HepG2 (cell line): Measurements from ENCODE around the gene SNHG17. TPM values are rescaled to one million over a fixed set of nuclear protein-coding genes. Genes with fewer than 3 reads are reported as not detected.

Experiments used
- AHR ChIP-seq: IDR thresholded peaks from 2 replicates; pipeline ENCODE4 v1.6.1; 2018; ENCODE audit warnings: missing genetic modification reagents, missing compliant biosample characterization
- ARNTL ChIP-seq: sonication (generic); formaldehyde crosslinking; IDR thresholded peaks from 2 replicates; pipeline ENCODE4 v1.4.0; 2020; ENCODE audit warnings: mild to moderate bottlenecking, missing genetic modification reagents
- BRCA1 ChIP-seq: sonication (generic); formaldehyde crosslinking; IDR thresholded peaks from 2 replicates; pipeline ENCODE4 v1.4.0; 2020; ENCODE audit warnings: missing genetic modification reagents
- CEBPG ChIP-seq: IDR thresholded peaks from 2 replicates; pipeline ENCODE4 v1.6.1; 2016
- FOXA3 ChIP-seq: IDR thresholded peaks from 2 replicates; pipeline ENCODE4 v1.6.1; 2016; ENCODE audit warnings: missing genetic modification reagents, missing compliant biosample characterization
- GATAD1 ChIP-seq: IDR thresholded peaks from 2 replicates; pipeline ENCODE4 v1.6.1; 2016; ENCODE audit warnings: missing genetic modification reagents, missing compliant biosample characterization
- MEIS2 ChIP-seq: sonication (generic); formaldehyde crosslinking; IDR thresholded peaks from 2 replicates; pipeline ENCODE4 v1.9.0; 2021; ENCODE audit warnings: mild to moderate bottlenecking, missing genetic modification reagents
- MIER2 ChIP-seq: IDR thresholded peaks from 2 replicates; pipeline ENCODE4 v1.6.1; 2016; ENCODE audit warnings: missing biosample characterization, missing genetic modification reagents
- MXI1 ChIP-seq: IDR thresholded peaks from 3 replicates; pipeline ENCODE4 v1.6.1; 2012; ENCODE audit warnings: low read depth, low read length, inconsistent platforms, borderline replicate concordance
- NR2F1 ChIP-seq, 2 experiments: fragments of 450-650 bp in 1 of 2; formaldehyde crosslinking in 1 of 2; IDR thresholded peaks; 2 replicates each; pipeline versions ENCODE4 v1.5.0 to v1.6.1; 2016 to 2020; ENCODE audit warnings: mild to moderate bottlenecking in 1 of 2, missing compliant biosample characterization in 1 of 2, missing genetic modification reagents in 1 of 2, moderate library complexity in 1 of 2
- NR2F6 ChIP-seq, 2 experiments: IDR thresholded peaks; 2 replicates each; pipeline ENCODE4 v1.6.1; 2016; ENCODE audit warnings: antibody characterized with exemption in 1 of 2, mild to moderate bottlenecking in 1 of 2
- SOX5 ChIP-seq: IDR thresholded peaks from 2 replicates; pipeline ENCODE4 v1.6.1; 2016; ENCODE audit warnings: borderline replicate concordance
- TBP ChIP-seq: sonication (generic); formaldehyde crosslinking; IDR thresholded peaks from 2 replicates; pipeline ENCODE4 v1.5.0; 2020; ENCODE audit warnings: missing genetic modification reagents
- ZNF263 ChIP-seq: sonication (generic); formaldehyde crosslinking; IDR thresholded peaks from 2 replicates; pipeline ENCODE4 v1.4.0; 2020; ENCODE audit warnings: missing genetic modification reagents
- ZNF292 ChIP-seq: sonication (generic); formaldehyde crosslinking; IDR thresholded peaks from 2 replicates; pipeline ENCODE4 v1.8.1; 2022; ENCODE audit warnings: mild to moderate bottlenecking, low read depth, missing genetic modification reagents, borderline replicate concordance
- ZNF33A ChIP-seq: sonication (generic); formaldehyde crosslinking; IDR thresholded peaks from 2 replicates; pipeline ENCODE4 v1.5.1; 2020; ENCODE audit warnings: missing genetic modification reagents, mild to moderate bottlenecking, moderate library complexity, borderline replicate concordance
- ZNF34 ChIP-seq: sonication (generic); formaldehyde crosslinking; IDR thresholded peaks from 2 replicates; pipeline ENCODE4 v1.4.0; 2020; ENCODE audit warnings: mild to moderate bottlenecking, missing genetic modification reagents, borderline replicate concordance
- ZNF605 ChIP-seq: sonication (generic); formaldehyde crosslinking; IDR thresholded peaks from 2 replicates; pipeline ENCODE4 v1.8.0; 2022; ENCODE audit warnings: mild to moderate bottlenecking, missing genetic modification reagents
- polyA plus RNA-seq, 8 experiments: library from polyadenylated mRNA; depleted of rRNA in 3 of 8; stranded (reverse) in 7 of 8; unstranded in 1 of 8; fragments of >200 nt; fragmentation: Illumina TruSeq in 4 of 8; extraction: Trizol in 4 of 8; gene quantifications; 2 replicates each; pipeline versions ENCODE4 v1.2.1 to v1.2.3, GENCODE V29; 2011 to 2016; ENCODE audit warnings: low read depth in 4 of 8, missing spikeins in 1 of 8, mixed read lengths in 1 of 8; ENCODE audit not compliant: insufficient read depth in 1 of 8
- total RNA-seq, 5 experiments: library from RNA; depleted of rRNA; stranded (reverse); fragments of >200 nt; fragmentation: Illumina TruSeq; extraction: Trizol; gene quantifications; 2 replicates each; pipeline ENCODE4 v1.2.3, GENCODE V29; 2016; ENCODE audit warnings: low read depth in 1 of 5
- TF ChIP-seq, protein P1 (sequence below): sonication (generic); formaldehyde crosslinking; conservative IDR thresholded peaks from 2 replicates; pipeline ENCODE4 v1.4.0; 2020; ENCODE audit warnings: mild to moderate bottlenecking, missing genetic modification reagents, moderate library complexity
- TF ChIP-seq, protein P2 (sequence below): IDR thresholded peaks from 2 replicates; pipeline ENCODE4 v1.6.1; 2016; ENCODE audit warnings: mild to moderate bottlenecking
- TF ChIP-seq, protein P3 (sequence below): conservative IDR thresholded peaks from 2 replicates; pipeline ENCODE4 v1.6.1; 2018; ENCODE audit warnings: missing genetic modification reagents
- TF ChIP-seq, protein P4 (sequence below): sonication (generic); formaldehyde crosslinking; IDR thresholded peaks from 2 replicates; pipeline ENCODE4 v1.8.1; 2023; ENCODE audit warnings: mild to moderate bottlenecking, missing genetic modification reagents, borderline replicate concordance

SNHG17 gene
- total and polyA plus RNA-seq, 2 of the 13 experiments (the other 11 are each of a cell fraction or from before 2014, with no cell fraction given), result 26.2 to 41.2 TPM

DNA sequence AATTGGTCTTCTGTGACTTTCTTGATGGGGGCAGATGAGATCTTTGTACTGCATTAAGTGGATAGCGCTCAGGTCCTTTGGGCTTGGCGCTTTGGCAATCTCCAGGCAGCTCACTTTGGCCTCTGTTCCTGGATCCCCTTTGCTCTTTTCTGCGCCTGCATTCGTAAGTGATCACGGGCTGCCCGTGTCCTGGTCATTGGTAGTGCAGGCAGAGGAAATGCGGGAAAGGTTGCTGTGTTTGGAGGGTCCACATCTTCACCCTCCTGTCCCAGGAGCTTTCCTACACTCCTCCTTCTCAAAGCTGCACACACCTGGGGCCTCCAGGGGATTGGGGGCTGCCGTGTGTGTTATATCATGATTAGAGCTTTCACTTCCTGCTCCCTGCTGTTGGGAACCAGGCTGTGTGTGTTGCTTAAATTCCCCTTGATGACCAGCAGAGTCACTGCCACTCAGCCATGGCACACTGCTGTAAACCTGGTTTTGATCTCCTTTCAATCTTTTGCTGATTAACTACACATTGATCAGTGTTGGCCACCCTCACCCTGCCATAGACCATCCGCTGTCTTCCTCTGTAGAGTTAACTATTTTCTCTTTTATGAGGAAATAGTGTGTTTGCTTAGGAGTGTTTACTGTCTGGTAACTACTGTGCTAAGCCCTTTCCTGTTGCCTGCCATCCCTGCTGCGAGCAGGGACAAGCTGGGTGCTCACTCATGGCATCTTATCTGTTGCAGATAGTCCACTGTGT, 13.0 kb upstream of the SNHG17 start (continued):
- TF ChIP-seq NR2F6 (IDR thresholded peaks at IDR 0.05) (no peak), NR2F6 (CRISPR knock-in tag; IDR thresholded peaks at IDR 0.05) (peak; percentile 52; the same call in 1 of the 2 replicates), TBP (CRISPR knock-in tag) (no peak), MXI1 (peak; percentile 71; the same call in 2 of the 3 replicates), ZNF292 (CRISPR knock-in tag) (peak; percentile 91; the same call in 1 of the 2 replicates), NR2F1 (CRISPR knock-in tag; IDR thresholded peaks at IDR 0.05) (no peak), SOX5 (CRISPR knock-in tag) (peak; percentile 74; the same call in 1 of the 2 replicates), ZNF33A (no peak), MEIS2 (CRISPR knock-in tag) (0 out of 2 replicates have a peak, but pooled peaks have one; percentile 32), AHR (peak; percentile 56; the same call in 1 of the 2 replicates), ZNF34 (CRISPR knock-in tag) (0 out of 2 replicates have a peak, but pooled peaks have one; percentile 82), ARNTL (CRISPR knock-in tag) (no peak), ZNF605 (CRISPR knock-in tag) (peak; percentile 67), CEBPG (peak; percentile 72; the same call in 1 of the 2 replicates), BRCA1 (CRISPR knock-in tag) (no peak), GATAD1 (peak; percentile 76; the same call in 1 of the 2 replicates), MIER2 (CRISPR knock-in tag) (0 out of 2 replicates have a peak, but pooled peaks have one; percentile 21), FOXA3 (CRISPR knock-in tag) (peak; percentile 92), ZNF263 (CRISPR knock-in tag) (0 out of 2 replicates have a peak, but pooled peaks have one; percentile 46)
- TF ChIP-seq, protein P1, sequence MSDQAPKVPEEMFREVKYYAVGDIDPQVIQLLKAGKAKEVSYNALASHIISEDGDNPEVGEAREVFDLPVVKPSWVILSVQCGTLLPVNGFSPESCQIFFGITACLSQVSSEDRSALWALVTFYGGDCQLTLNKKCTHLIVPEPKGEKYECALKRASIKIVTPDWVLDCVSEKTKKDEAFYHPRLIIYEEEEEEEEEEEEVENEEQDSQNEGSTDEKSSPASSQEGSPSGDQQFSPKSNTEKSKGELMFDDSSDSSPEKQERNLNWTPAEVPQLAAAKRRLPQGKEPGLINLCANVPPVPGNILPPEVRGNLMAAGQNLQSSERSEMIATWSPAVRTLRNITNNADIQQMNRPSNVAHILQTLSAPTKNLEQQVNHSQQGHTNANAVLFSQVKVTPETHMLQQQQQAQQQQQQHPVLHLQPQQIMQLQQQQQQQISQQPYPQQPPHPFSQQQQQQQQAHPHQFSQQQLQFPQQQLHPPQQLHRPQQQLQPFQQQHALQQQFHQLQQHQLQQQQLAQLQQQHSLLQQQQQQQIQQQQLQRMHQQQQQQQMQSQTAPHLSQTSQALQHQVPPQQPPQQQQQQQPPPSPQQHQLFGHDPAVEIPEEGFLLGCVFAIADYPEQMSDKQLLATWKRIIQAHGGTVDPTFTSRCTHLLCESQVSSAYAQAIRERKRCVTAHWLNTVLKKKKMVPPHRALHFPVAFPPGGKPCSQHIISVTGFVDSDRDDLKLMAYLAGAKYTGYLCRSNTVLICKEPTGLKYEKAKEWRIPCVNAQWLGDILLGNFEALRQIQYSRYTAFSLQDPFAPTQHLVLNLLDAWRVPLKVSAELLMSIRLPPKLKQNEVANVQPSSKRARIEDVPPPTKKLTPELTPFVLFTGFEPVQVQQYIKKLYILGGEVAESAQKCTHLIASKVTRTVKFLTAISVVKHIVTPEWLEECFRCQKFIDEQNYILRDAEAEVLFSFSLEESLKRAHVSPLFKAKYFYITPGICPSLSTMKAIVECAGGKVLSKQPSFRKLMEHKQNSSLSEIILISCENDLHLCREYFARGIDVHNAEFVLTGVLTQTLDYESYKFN, result peak; percentile 73
- TF ChIP-seq, protein P2, sequence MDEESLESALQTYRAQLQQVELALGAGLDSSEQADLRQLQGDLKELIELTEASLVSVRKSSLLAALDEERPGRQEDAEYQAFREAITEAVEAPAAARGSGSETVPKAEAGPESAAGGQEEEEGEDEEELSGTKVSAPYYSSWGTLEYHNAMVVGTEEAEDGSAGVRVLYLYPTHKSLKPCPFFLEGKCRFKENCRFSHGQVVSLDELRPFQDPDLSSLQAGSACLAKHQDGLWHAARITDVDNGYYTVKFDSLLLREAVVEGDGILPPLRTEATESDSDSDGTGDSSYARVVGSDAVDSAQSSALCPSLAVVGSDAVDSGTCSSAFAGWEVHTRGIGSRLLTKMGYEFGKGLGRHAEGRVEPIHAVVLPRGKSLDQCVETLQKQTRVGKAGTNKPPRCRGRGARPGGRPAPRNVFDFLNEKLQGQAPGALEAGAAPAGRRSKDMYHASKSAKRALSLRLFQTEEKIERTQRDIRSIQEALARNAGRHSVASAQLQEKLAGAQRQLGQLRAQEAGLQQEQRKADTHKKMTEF (CRISPR knock-in tag), result peak; percentile 74
- TF ChIP-seq, protein P3, sequence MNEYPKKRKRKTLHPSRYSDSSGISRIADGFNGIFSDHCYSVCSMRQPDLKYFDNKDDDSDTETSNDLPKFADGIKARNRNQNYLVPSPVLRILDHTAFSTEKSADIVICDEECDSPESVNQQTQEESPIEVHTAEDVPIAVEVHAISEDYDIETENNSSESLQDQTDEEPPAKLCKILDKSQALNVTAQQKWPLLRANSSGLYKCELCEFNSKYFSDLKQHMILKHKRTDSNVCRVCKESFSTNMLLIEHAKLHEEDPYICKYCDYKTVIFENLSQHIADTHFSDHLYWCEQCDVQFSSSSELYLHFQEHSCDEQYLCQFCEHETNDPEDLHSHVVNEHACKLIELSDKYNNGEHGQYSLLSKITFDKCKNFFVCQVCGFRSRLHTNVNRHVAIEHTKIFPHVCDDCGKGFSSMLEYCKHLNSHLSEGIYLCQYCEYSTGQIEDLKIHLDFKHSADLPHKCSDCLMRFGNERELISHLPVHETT (CRISPR knock-in tag), result no peak
- TF ChIP-seq, protein P4, sequence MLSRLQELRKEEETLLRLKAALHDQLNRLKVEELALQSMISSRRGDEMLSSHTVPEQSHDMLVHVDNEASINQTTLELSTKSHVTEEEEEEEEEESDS (CRISPR knock-in tag), result 0 out of 2 replicates have a peak, but pooled peaks have one; percentile 61
